Esophagus squamous epithelium (tissue), 5 donors: Measurements from ENCODE around the gene MAEA. TPM values are rescaled to one million over a fixed set of nuclear protein-coding genes. Genes with fewer than 3 reads are reported as not detected.

Experiments
- DNase-seq: peaks from one replicate; lab custom pipeline; 2025; lab: John Stamatoyannopoulos, UW
- H3K27ac ChIP-seq, 4 donors: fragments of 200-600 bp; sonication (generic); one replicate each; pipeline ENCODE4 v1.5.1; 2016 to 2019; ENCODE audit warnings: mild to moderate bottlenecking in 1 of 4
- H3K27me3 ChIP-seq, 4 donors: fragments of 200-600 bp; sonication (generic); 1 replicate in 3 of 4; 2 replicates in 1 of 4; pipeline versions ENCODE4 v1.5.1 to v1.6.0; 2017 to 2021; ENCODE audit warnings: antibody characterized with exemption in 1 of 4
- H3K36me3 ChIP-seq, 3 donors: fragments of 200-600 bp; sonication (generic); one replicate each; pipeline ENCODE4 v1.5.1; 2016 to 2019
- H3K4me1 ChIP-seq, 3 donors: fragments of 200-600 bp; sonication (generic); one replicate each; pipeline ENCODE4 v1.5.1; 2017 to 2019
- H3K4me3 ChIP-seq, 4 donors: fragments of 200-600 bp; sonication (generic); 1 replicate in 3 of 4; 2 replicates in 1 of 4; pipeline ENCODE4 v1.5.1; 2016 to 2019; ENCODE audit warnings: mild to moderate bottlenecking in 2 of 4, moderate library complexity in 1 of 4
- H3K9me3 ChIP-seq, 3 donors: fragments of 200-600 bp; sonication (generic); one replicate each; pipeline ENCODE4 v1.5.1; 2016 to 2019
- POLR2A ChIP-seq, 4 donors: fragments of 450-650 bp; IDR thresholded peaks; one replicate each; pipeline ENCODE4 v1.6.1; 2017; ENCODE audit warnings: antibody characterized with exemption in 4 of 4, mild to moderate bottlenecking in 4 of 4, moderate library complexity in 3 of 4
- WGBS, 2 donors: methylation state at CpG; one replicate each; pipeline ENCODE4 v1.1.5; 2018; 5-methylcytosine and 5-hydroxymethylcytosine counted together
- intact Hi-C: fragments of 100-400 bp; cut with DNase I; formaldehyde crosslinking; loops from one replicate; pipeline ENCODE4 v1.15.0; 2022
- total RNA-seq, 4 donors: library from RNA; depleted of rRNA; stranded (reverse); fragments of >200 nt; gene quantifications; one replicate each; pipeline ENCODE4 v1.1.0, GENCODE V29; 2016
- TF ChIP-seq, protein P1 (sequence below), 6 experiments: fragments of 450-650 bp in 4 of 6; fragments of 200-600 bp in 2 of 6; sonication (generic) in 2 of 6; IDR thresholded peaks; one replicate each; pipeline ENCODE4 v1.5.1; 2016 to 2019; ENCODE audit warnings: antibody characterized with exemption in 6 of 6, mild to moderate bottlenecking in 4 of 6, moderate library complexity in 4 of 6
- donor health status: DM: yes; HTN: yes; CAD: no.

MAEA gene
- total RNA-seq, 4 donors from 2014 or later, result 56.6 to 78.7 (median 67.5) TPM

DNA sequence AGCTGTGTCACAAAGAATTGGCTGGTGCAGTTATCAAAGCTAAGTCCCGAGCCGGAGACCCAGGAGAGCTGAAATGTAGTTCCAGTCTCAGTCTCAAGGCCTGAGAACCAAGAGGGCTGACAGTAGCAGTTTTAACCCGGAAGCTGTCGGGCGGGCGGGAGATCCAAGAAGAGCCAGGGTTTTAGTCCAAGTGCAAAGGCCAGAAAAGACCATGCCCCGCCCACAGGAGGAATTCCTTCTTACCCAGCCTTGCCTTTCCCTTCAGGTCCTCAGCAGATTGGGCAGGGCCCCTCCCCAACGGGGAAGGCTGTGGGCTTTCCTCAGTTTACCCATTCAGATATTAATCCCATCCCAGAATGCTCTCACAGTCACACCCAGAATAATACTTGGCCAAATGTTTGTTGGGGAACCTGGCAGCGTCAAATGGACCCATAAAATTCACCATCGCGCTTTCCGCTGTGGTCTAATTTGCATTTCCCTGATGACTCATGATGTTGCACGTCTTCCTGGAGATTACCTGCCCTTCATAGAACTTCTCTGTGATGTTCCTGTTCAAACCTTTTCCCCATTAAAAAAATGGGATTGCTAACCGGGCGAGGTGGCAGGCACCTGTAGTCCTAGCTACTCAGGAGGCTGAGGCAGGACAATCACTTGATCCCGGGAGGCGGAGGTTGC lies 16.2 kb downstream of the MAEA start:
- Histone ChIP-seq H3K9me3 (no peaks in the 10 kb centered on the region), H3K4me1 (peaks cover 18 to 61% (median 51%) of the 10 kb centered on the region in 3 donors), H3K27me3 (no peaks in the 10 kb centered on the region), H3K4me3 (no peak overlapping the region), H3K27ac (peak overlapping the region in 3 of 4 donors; percentile 58 to 68 (median 59)), H3K36me3 (peaks cover 0 to 22% (median 0%) of the 10 kb centered on the region in 3 donors)
- DNase-seq, result no peak
- WGBS, 2 donors, result 49 to 56% methylated on average over 14 to 17 of the region's 17 CpGs
- intact Hi-C loops, result loop anchor here (5.0 kb wide), 1 partner anchor 36 kb away; no protein-coding TSS in a partner anchor
- TF ChIP-seq, protein P1, sequence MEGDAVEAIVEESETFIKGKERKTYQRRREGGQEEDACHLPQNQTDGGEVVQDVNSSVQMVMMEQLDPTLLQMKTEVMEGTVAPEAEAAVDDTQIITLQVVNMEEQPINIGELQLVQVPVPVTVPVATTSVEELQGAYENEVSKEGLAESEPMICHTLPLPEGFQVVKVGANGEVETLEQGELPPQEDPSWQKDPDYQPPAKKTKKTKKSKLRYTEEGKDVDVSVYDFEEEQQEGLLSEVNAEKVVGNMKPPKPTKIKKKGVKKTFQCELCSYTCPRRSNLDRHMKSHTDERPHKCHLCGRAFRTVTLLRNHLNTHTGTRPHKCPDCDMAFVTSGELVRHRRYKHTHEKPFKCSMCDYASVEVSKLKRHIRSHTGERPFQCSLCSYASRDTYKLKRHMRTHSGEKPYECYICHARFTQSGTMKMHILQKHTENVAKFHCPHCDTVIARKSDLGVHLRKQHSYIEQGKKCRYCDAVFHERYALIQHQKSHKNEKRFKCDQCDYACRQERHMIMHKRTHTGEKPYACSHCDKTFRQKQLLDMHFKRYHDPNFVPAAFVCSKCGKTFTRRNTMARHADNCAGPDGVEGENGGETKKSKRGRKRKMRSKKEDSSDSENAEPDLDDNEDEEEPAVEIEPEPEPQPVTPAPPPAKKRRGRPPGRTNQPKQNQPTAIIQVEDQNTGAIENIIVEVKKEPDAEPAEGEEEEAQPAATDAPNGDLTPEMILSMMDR (IDR thresholded peaks at IDR 0.05), result no peak
- no peak for TF ChIP-seq POLR2A (IDR thresholded peaks at IDR 0.05)

DNA sequence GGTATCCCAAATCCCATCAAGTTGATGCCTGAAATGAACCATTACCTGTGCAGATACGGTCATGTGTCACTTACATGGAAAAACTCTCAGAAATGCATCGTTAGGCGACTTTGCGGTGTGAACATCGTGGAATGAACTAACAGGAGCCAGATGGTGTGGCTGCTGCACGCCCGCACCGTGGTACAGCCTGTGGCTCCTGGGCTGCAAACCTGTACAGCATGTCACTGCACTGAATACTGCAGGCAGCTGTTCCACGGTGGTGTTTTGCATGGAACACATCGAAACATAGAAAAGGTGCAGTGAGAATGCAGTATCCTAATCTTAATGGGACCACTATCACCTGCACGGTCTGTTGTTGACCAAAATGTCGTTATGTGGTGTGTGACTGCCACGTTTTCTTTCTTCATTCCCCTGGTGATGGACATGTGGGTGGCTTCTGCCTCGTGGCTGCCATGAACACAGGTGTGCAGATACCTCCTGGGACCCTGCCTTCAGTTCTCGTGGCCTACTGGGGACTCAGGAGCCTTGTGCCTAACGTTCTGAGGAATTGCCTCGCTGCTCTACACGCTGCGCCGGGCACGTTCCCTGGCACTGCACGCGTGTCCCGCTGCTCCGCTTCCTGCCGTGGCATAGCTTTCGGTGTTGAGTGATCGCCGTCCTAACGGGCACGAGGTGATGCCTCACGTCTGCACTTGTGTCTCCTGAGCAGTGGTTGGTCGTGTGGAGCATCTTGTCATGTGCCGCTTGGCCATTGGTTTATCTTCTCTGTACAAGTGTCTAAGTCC lies 18.5 kb downstream of the MAEA start:
- Histone ChIP-seq H3K4me3 (no peak overlapping the region), H3K36me3 (peaks cover 6 to 42% (median 7%) of the 10 kb centered on the region in 3 donors), H3K27ac (peak overlapping the region in 2 of 4 donors; percentile 18 to 76), H3K4me1 (peaks cover 17 to 66% (median 41%) of the 10 kb centered on the region in 3 donors), H3K9me3 (no peaks in the 10 kb centered on the region), H3K27me3 (no peaks in the 10 kb centered on the region)
- DNase-seq, result no peak
- TF ChIP-seq POLR2A (IDR thresholded peaks at IDR 0.05), result no peak
- TF ChIP-seq, protein P1 (IDR thresholded peaks at IDR 0.05), result no peak
- WGBS, 2 donors, result 94 to 95% methylated on average over 20 to 31 of the region's 34 CpGs
- intact Hi-C loops, result loop anchor here (5.0 kb wide), 1 partner anchor 34 kb away; no protein-coding TSS in a partner anchor

DNA sequence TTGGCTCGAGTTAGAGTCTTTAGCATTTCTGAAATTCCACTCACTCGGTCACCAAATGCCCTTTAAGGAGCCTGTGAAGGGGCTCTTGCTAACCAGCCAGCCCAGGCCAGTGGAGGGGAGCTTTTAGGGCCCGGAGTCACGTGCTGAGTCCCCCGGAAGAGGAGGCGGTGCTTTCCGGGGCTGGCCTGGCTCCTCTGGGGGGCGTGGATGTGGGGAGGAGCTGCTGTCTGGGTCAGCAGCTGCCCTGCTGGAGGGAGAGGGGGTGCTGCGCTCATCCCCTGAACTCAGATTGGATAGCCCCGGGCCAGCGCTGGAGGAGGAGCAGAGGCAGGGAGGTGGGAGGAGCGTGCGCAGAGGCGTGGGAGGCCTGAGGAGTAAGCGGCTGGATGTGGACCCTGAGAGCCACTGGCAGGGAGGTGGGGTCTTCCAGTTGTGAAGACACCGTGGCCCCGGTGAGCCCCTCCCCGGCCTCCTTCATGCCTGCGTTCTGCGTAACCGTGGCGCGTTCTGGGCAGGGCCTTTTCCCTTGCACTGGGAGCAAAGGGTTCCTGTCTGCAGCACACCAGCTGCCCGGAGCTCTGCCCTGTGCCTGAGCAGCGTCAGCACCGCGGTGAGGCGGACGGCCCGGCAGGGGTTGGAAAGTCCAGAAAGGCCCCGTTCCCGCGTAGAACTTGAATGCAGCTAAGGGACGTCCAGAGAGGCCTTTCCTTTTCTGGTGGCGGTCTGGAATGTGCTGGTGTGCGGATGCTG lies 19.7 kb downstream of the MAEA start:
- Histone ChIP-seq H3K27ac (peak overlapping the region; percentile 18 to 76 (median 50)), H3K4me1 (peaks cover 17 to 66% (median 41%) of the 10 kb centered on the region in 3 donors), H3K36me3 (peaks cover 10 to 52% (median 12%) of the 10 kb centered on the region in 3 donors), H3K4me3 (peak overlapping the region; percentile 11 to 61 (median 38)), H3K9me3 (no peaks in the 10 kb centered on the region), H3K27me3 (no peaks in the 10 kb centered on the region)
- intact Hi-C loops, result loop anchor here (5.0 kb wide), 1 partner anchor 33 kb away; no protein-coding TSS in a partner anchor
- DNase-seq, result peak; percentile 36
- no peak for TF ChIP-seq POLR2A (IDR thresholded peaks at IDR 0.05)
- TF ChIP-seq, protein P1 (IDR thresholded peaks at IDR 0.05), result no peak
- 4 to 15% methylated on average over 13 to 14 of the region's 36 CpGs for WGBS, 2 donors

DNA sequence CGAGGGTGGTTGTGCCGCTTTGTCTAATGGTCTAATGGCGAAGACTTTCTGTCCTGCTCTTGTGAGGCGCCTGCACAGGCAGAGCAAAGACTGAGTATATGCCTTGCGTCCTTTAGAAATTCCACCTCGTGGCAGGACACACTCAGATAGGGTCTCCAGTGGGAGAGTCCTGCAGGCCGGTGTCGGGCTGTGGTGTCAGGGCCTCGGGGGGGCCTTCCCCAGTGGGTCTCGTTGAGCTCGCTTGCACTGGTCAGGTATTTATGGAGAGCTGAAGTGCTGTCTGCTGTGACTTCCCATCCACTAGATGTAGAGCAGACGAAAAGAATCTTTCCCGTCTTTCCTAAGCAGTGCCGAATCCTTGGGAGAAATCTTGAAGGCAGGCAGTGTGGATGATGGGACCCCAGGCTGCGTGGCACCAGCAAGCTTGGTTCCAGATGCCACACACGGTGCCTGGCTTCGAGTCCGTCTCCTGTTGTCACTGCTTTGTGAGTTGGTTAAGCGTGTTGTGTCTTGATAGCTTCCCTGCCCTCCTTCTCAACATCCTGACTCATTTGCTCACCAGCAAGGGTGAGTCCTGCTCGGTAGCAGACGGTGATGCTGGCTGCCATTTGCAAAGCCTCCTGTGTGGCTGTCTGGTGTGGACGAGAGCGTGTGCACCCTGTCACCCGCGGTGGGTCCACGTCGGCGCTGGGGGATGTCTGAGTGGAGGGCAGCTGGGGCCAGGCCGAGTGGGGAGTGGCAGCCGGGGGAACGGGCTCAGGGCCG lies 20.5 kb downstream of the MAEA start:
- peak overlapping the region; percentile 18 to 76 (median 50) for H3K27ac ChIP-seq
- H3K9me3 ChIP-seq, result no peaks in the 10 kb centered on the region
- DNase-seq, result no peak
- no peak for TF ChIP-seq POLR2A (IDR thresholded peaks at IDR 0.05)
- TF ChIP-seq, protein P1 (IDR thresholded peaks at IDR 0.05), result no peak
- WGBS, 2 donors, result 45 to 50% methylated on average over 11 to 14 of the region's 32 CpGs
- intact Hi-C loops, result no loop called here
- H3K36me3 ChIP-seq, result peaks cover 11 to 56% (median 14%) of the 10 kb centered on the region in 3 donors
- H3K4me1 ChIP-seq, result peaks cover 17 to 64% (median 39%) of the 10 kb centered on the region in 3 donors
- peak overlapping the region; percentile 11 to 61 (median 38) for H3K4me3 ChIP-seq
- H3K27me3 ChIP-seq, result no peaks in the 10 kb centered on the region
